ENCODE results near the gene MRGPRG. TPM values are rescaled to one million over a fixed set of nuclear protein-coding genes. Genes with fewer than 3 reads are reported as not detected.
"Not testable (repeated sequence)": the region's sequence is repeated elsewhere in the genome, so short reads cannot be mapped to it uniquely, and the experiment has no call there.

MRGPRG gene, protein sequence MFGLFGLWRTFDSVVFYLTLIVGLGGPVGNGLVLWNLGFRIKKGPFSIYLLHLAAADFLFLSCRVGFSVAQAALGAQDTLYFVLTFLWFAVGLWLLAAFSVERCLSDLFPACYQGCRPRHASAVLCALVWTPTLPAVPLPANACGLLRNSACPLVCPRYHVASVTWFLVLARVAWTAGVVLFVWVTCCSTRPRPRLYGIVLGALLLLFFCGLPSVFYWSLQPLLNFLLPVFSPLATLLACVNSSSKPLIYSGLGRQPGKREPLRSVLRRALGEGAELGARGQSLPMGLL
- not detected for polyA plus RNA-seq

GRCh38 chr11:3218483-3219280, at the start of gene MRGPRG:
TSS of gene MRGPRG (minus strand) at chr11:3218813. CDS start at chr11:3218813, 0 bp downstream.
- Mint-ChIP-seq H3K36me3 (peaks cover 0 to 3% (median 0%) of the 10 kb centered on the region in 3 donors), H3K4me1 (peaks cover 14 to 15% of the 10 kb centered on the region in 2 donors), H3K9me3 (no peaks in the 10 kb centered on the region), H3K27me3 (ENCODE audit: low read depth in 3 of 3) (peaks cover 11 to 16% (median 13%) of the 10 kb centered on the region in 3 donors), H3K4me3 (peak within 1 kb of the TSS in 1 of 5 donors; percentile 2), H3K27ac (no peak within 1 kb of the TSS)
- no peak for DNase-seq

GRCh38 chr11:3262548-3262947, 43.9 kb upstream of the MRGPRG start:
- H3K4me1 Mint-ChIP-seq; H3K9me3 Mint-ChIP-seq; H3K4me3 Mint-ChIP-seq; H3K27ac Mint-ChIP-seq; H3K27me3 Mint-ChIP-seq (ENCODE audit: low read depth in 3 of 3); H3K36me3 Mint-ChIP-seq; DNase-seq: not testable (repeated sequence)

DNA sequence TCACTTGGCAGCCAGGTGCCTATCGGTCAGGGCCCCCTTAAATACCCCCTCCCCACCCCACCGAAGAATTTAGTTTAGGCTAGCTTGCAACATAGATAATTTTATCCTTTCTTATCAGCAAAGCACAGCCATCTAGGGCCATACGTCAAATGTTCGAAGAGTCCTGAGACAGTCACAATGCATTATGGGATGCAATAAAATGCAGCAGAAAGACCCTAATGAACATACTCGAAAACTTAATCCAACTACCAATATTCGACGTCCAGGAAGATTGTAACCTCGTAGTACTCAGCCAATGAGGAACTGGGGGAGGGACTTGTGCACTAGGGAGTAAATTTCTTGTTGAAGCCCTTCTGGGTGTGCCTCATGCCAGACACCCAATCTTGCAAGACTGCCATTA, 43.2 kb upstream of the MRGPRG start:
- H3K9me3 Mint-ChIP-seq; H3K4me3 Mint-ChIP-seq; DNase-seq; H3K27me3 Mint-ChIP-seq (ENCODE audit: low read depth in 3 of 3); H3K36me3 Mint-ChIP-seq; H3K4me1 Mint-ChIP-seq; H3K27ac Mint-ChIP-seq: not testable (repeated sequence)

GRCh38 chr11:3257509-3257908, 38.9 kb upstream of the MRGPRG start:
- not testable (repeated sequence) for H3K27ac Mint-ChIP-seq; H3K4me1 Mint-ChIP-seq; H3K36me3 Mint-ChIP-seq; H3K4me3 Mint-ChIP-seq; H3K9me3 Mint-ChIP-seq; DNase-seq; H3K27me3 Mint-ChIP-seq (ENCODE audit: low read depth in 3 of 3)

DNA sequence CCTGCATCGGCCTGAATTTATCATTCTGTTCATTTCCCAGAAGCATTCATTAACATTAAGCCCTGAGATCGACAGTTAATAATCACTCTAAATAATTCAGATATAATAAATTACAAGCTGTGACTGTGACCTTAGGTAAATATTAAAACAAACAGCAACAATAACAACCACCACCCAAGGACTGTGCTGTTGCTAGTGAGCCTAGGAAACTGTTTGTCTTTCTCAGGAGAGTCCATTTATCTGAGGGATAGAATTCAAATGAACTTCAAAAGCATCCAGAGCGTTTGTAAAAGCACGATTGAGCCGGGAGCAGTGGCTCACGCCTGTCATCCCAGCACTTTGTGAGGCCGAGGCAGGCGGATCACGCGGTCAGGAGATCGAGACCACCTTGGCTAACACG, 36.6 kb upstream of the MRGPRG start:
- not testable (repeated sequence) for H3K27me3 Mint-ChIP-seq (ENCODE audit: low read depth in 3 of 3); H3K27ac Mint-ChIP-seq; DNase-seq; H3K4me3 Mint-ChIP-seq; H3K36me3 Mint-ChIP-seq; H3K4me1 Mint-ChIP-seq; H3K9me3 Mint-ChIP-seq

DNA sequence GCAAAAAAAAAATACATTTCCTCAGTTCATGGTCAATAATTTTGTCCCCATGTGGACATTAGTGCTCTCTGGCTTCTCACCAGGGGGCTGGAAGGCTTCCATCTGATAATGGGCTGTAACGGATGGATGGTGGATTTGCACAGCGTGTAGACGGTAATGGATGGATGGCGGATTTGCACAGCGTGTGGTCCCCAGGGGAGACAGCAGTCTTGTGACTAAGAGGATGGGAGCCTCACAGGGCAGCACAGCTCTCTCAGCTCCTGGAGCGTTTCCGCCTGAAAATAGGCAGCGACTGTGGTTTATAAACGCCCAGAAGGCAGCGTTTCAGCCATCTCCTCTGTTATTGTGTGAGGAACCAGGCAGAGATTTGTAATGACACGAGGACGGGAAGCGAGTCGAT, 36.2 kb upstream of the MRGPRG start:
- H3K36me3 Mint-ChIP-seq; H3K27me3 Mint-ChIP-seq (ENCODE audit: low read depth in 3 of 3); H3K9me3 Mint-ChIP-seq; H3K4me1 Mint-ChIP-seq; H3K27ac Mint-ChIP-seq; H3K4me3 Mint-ChIP-seq; DNase-seq: not testable (repeated sequence)

GRCh38 chr11:3245071-3245470, 26.5 kb upstream of the MRGPRG start:
- peaks cover 2 to 10% (median 9%) of the 10 kb centered on the region in 3 donors for H3K27me3 Mint-ChIP-seq (ENCODE audit: low read depth in 3 of 3)
- H3K4me3 Mint-ChIP-seq: no peak overlapping the region
- H3K27ac Mint-ChIP-seq: no peak overlapping the region
- no peaks in the 10 kb centered on the region for H3K9me3 Mint-ChIP-seq
- no peaks in the 10 kb centered on the region for H3K4me1 Mint-ChIP-seq
- no peaks in the 10 kb centered on the region for H3K36me3 Mint-ChIP-seq
- no peak for DNase-seq

GRCh38 chr11:3243880-3244279, 25.3 kb upstream of the MRGPRG start:
- Mint-ChIP-seq H3K27me3 (ENCODE audit: low read depth in 3 of 3) (peaks cover 2 to 13% (median 10%) of the 10 kb centered on the region in 3 donors), H3K4me1 (no peaks in the 10 kb centered on the region), H3K27ac (no peak overlapping the region), H3K36me3 (no peaks in the 10 kb centered on the region), H3K9me3 (no peaks in the 10 kb centered on the region), H3K4me3 (no peak overlapping the region)
- DNase-seq: no peak

DNA sequence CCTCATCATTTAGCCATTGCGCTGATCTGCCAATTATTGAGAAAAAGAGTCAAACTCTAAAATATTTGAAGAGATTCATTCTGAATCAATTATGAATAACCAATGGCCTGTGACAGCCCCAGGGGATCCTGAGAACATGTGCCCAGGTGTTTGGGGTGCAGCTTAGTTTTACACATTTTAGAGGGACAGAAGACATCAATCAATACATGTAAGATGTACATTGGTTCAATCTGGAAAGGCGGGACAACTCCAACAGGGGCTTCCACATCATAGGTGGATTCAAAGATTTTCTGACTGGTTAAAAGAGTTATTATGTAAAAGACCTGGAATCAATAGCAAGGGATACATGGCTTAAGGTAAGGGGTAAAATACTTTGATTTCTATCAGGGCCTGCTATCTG, 18.5 kb upstream of the MRGPRG start:
- no peak overlapping the region for H3K27ac Mint-ChIP-seq
- peaks cover 4 to 8% (median 7%) of the 10 kb centered on the region in 3 donors for H3K27me3 Mint-ChIP-seq (ENCODE audit: low read depth in 3 of 3)
- no peaks in the 10 kb centered on the region for H3K36me3 Mint-ChIP-seq
- DNase-seq: no peak
- no peaks in the 10 kb centered on the region for H3K9me3 Mint-ChIP-seq
- H3K4me3 Mint-ChIP-seq: no peak overlapping the region
- H3K4me1 Mint-ChIP-seq: no peaks in the 10 kb centered on the region

DNA sequence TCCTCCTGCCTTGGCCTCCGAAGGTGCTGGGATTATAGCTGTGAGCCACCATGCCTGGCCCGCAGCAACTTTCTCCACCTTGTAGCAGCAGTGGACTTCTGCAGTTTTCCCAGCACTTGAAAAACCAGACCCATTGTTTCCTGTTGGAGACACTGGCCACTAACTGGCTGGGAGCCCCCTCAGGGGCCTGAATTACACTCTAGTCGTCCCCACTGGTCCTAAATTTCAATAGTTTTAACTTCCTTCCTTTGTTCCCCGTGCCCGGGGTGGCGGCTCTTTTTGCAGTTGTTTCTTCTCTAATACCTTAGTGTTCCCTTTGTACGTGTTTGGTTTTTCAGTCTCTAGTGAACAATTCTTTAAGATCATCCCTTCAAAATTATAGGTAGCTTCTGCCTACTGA, 16.2 kb upstream of the MRGPRG start:
- DNase-seq: no peak
- Mint-ChIP-seq H3K4me3 (no peak overlapping the region), H3K9me3 (no peaks in the 10 kb centered on the region), H3K4me1 (no peaks in the 10 kb centered on the region), H3K36me3 (no peaks in the 10 kb centered on the region), H3K27ac (no peak overlapping the region), H3K27me3 (ENCODE audit: low read depth in 3 of 3) (peaks cover 0 to 8% (median 6%) of the 10 kb centered on the region in 3 donors)

GRCh38 chr11:3232956-3233355, 14.3 kb upstream of the MRGPRG start:
- peaks cover 0 to 5% (median 2%) of the 10 kb centered on the region in 3 donors for H3K27me3 Mint-ChIP-seq (ENCODE audit: low read depth in 3 of 3)
- DNase-seq: no peak
- H3K36me3 Mint-ChIP-seq: no peaks in the 10 kb centered on the region
- no peak overlapping the region for H3K27ac Mint-ChIP-seq
- H3K4me1 Mint-ChIP-seq: no peaks in the 10 kb centered on the region
- H3K4me3 Mint-ChIP-seq: no peak overlapping the region
- H3K9me3 Mint-ChIP-seq: no peaks in the 10 kb centered on the region

GRCh38 chr11:3231851-3232744, 13.5 kb upstream of the MRGPRG start, which contains the start of gene MRGPRE:
TSS of gene MRGPRE (minus strand) at chr11:3232417. CDS start at chr11:3228799, 3,618 bp downstream.
- Mint-ChIP-seq H3K27me3 (ENCODE audit: low read depth in 3 of 3) (peaks cover 0 to 6% (median 2%) of the 10 kb centered on the region in 3 donors), H3K27ac (no peak within 1 kb of the TSS), H3K9me3 (no peaks in the 10 kb centered on the region), H3K4me3 (no peak within 1 kb of the TSS), H3K36me3 (no peaks in the 10 kb centered on the region), H3K4me1 (no peaks in the 10 kb centered on the region)
- DNase-seq: no peak

DNA sequence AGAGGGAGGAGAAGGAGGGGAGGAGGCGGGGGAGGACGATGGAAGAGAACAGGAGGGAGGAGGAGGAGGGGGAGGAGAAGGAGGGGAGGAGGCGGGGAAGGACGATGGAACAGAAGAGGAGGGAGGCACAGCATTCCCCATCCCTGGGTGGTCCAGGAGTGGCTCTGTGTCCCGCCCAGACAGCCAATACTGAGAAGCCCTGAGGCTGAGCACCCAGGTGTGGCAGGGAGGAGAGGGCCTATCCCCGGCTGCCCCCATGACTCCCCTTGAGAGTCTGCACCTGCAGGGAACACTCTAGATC, 12.9 kb upstream of the MRGPRG start:
- DNase-seq: no peak
- H3K4me3 Mint-ChIP-seq: no peak overlapping the region
- no peaks in the 10 kb centered on the region for H3K36me3 Mint-ChIP-seq
- no peak overlapping the region for H3K27ac Mint-ChIP-seq
- no peaks in the 10 kb centered on the region for H3K4me1 Mint-ChIP-seq
- no peaks in the 10 kb centered on the region for H3K9me3 Mint-ChIP-seq
- peaks cover 0 to 6% (median 2%) of the 10 kb centered on the region in 3 donors for H3K27me3 Mint-ChIP-seq (ENCODE audit: low read depth in 3 of 3)
